ENCODE data around the gene MIF4GD. TPM values are rescaled to one million over a fixed set of nuclear protein-coding genes. Genes with fewer than 3 reads are reported as not detected.

Gene MIF4GD
- total and polyA plus RNA-seq, 10 of the 15 experiments (the other 5 are each of a cell fraction or from before 2014, with no cell fraction given): 22.8 to 96.2 (median 60.1) TPM

DNA sequence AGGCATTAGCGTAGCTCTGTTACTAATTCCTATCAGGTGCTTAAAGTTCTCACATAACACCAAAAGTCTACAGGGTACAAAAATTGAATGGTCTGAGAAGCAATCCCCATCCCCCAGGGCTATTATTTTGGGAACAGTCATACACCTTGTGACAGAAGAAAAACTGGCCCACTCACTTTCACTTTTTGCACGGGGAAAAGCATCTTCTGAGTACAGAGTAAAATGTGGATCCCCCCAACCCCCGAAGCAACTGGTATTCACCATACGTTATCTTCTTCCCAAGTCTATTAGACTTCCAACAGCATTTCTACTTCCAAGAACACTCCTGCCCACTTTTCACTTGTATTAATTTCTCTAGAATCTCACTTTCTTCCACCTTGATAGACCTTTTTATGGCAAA is 21.5 kb downstream of the MIF4GD start:
- intact Hi-C loops (cut with micrococcal nuclease; ENCODE audit: unreplicated experiment) (no loop called here), in situ Hi-C loops (cut with MboI) (no loop called here)
- 13% methylated on average over 4 of the region's 4 CpGs for WGBS (ENCODE audit: insufficient coverage, insufficient replicate concordance, low lambda C conversion rate, missing lambda C conversion rate)
- H4K20me1 ChIP-seq (ENCODE audit: control insufficient read depth, insufficient read depth): no peaks in the 10 kb centered on the region
- FAIRE-seq (no peak), DNase-seq (ENCODE audit: low read depth, low spot score) (no peak), ATAC-seq (peak; percentile 6; the same call in 1 of the 3 replicates)
- CTCF ChIA-PET: interaction anchor here (0.5 to 3.3 kb wide), 20 partner anchors 10 to 504 kb away, joined by 3 to 34 read pairs (median 4); partner anchors contain the start of genes GGA3, MIF4GD, MRPS7 and SLC25A19
- POLR2A ChIA-PET: interaction anchor here (1.0 to 6.6 kb wide), 8 partner anchors 12 to 531 kb away, joined by 3 to 81 read pairs (median 4); partner anchors contain the start of genes GGA3, MIF4GD, MRPS7 and SLC25A19
- no peaks in the 10 kb centered on the region for H3K27me3 ChIP-seq (replicated peaks in 1 of 2; ENCODE audit: control insufficient read depth in 2 of 2, insufficient read depth in 2 of 2, low read length in 1 of 2)
- TF ChIP-seq HDAC6 (IDR thresholded peaks at IDR 0.05; ENCODE audit: unreplicated experiment) (no peak), EED (IDR thresholded peaks at IDR 0.05; ENCODE audit: low read depth) (no peak), HSF1 (IDR thresholded peaks at IDR 0.05; ENCODE audit: low read depth, low read length) (no peak), SMAD1 (IDR thresholded peaks at IDR 0.05; ENCODE audit: low read depth, partially characterized antibody) (no peak), NBN (IDR thresholded peaks at IDR 0.05) (no peak)
- TSS peak; percentile 49 for BruUV-seq (replicated peaks)
- H3K4me3 ChIP-seq: peak overlapping the region; percentile 66; the same call in 1 of the 2 replicates
- peaks cover 32% of the 10 kb centered on the region for H3K4me1 ChIP-seq (ENCODE audit: control insufficient read depth, insufficient read depth, low read length)
- H3K9me3 ChIP-seq (replicated peaks; ENCODE audit: control insufficient read depth, insufficient read depth, low read length): no peaks in the 10 kb centered on the region
- peak overlapping the region; percentile 83 for H3K4me2 ChIP-seq (ENCODE audit: control insufficient read depth, insufficient read depth)
- SMC1A ChIA-PET (ENCODE audit: uncharacterized antibody, unreplicated experiment): interaction anchor here (0.9 to 3.9 kb wide), 9 partner anchors 9 to 238 kb away, joined by 3 to 62 read pairs (median 4); partner anchors contain the start of genes GGA3, MRPS7 and SLC25A19
- RAD21 ChIA-PET (ENCODE audit: unreplicated experiment): interaction anchor here (1.1 to 3.3 kb wide), 7 partner anchors 12 to 326 kb away, joined by 3 to 21 read pairs (median 8); partner anchors contain the start of genes GGA3, MIF4GD, MRPS7 and NUP85
- peak overlapping the region; percentile 3; the same call in 1 of the 2 replicates for H3K9ac ChIP-seq (ENCODE audit: control insufficient read depth, insufficient read depth, low read length)
- H3K27ac ChIP-seq (ENCODE audit: control insufficient read depth, insufficient read depth): peak overlapping the region; percentile 70
- peaks cover 12% of the 10 kb centered on the region in 2 experiments for H3K36me3 ChIP-seq (ENCODE audit: control insufficient read depth in 2 of 2, insufficient read depth in 2 of 2, low read length in 1 of 2)
- no peak overlapping the region for H2AFZ ChIP-seq (ENCODE audit: control insufficient read depth, low read depth, low read length)
- peaks cover 37% of the 10 kb centered on the region for H3K79me2 ChIP-seq (ENCODE audit: control insufficient read depth, insufficient read depth, low read length)
